AG04449 (cell line): ENCODE data around the gene OTUB2.

Experiments used
- CTCF ChIA-PET: fragments of 350-600 bp; formaldehyde crosslinking; extraction: SDS; loops from one replicate; lab custom pipeline; 2021; ENCODE audit warnings: antibody characterized with exemption; lab: Yijun Ruan, JAX
- POLR2A ChIA-PET: fragments of 400-600, 350-600 bp; formaldehyde crosslinking; extraction: SDS; loops from one replicate; lab custom pipeline; 2020; ENCODE audit warnings: antibody characterized with exemption, inconsistent platforms; lab: Yijun Ruan, JAX
- DNase-seq: peaks from one replicate; pipeline ENCODE4 v3.0.0-alpha.2; 2010; ENCODE audit warnings: low read depth, low spot score
- H3K4me3 ChIP-seq: 2 replicates; pipeline ENCODE4 v1.5.1; 2011; ENCODE audit warnings: low read depth, mild to moderate bottlenecking, control low read depth, low read length
- CTCF ChIP-seq: IDR thresholded peaks from one replicate; pipeline ENCODE4 v1.5.1; 2011; ENCODE audit warnings: mild to moderate bottlenecking, moderate library complexity, low read length, control low read depth, inconsistent platforms; ENCODE audit not compliant: insufficient read depth; ENCODE audit errors: missing control alignments

Gene OTUB2

GRCh38 chr14:94021001-94021400 lies 5.1 kb upstream of the OTUB2 start:
- DNase-seq = no peak
- POLR2A ChIA-PET = no interaction called here
- CTCF ChIA-PET = interaction anchor here (1.1 to 13.1 kb wide), 7 partner anchors 9 to 116 kb away, joined by 3 to 135 read pairs (median 5); no protein-coding TSS in a partner anchor
- H3K4me3 ChIP-seq = no peak overlapping the region
- no peak for TF ChIP-seq CTCF

GRCh38 chr14:94021416-94022157 lies 4.6 kb upstream of the OTUB2 start:
- no peak for DNase-seq
- ChIA-PET CTCF (interaction anchor here (0.8 to 13.1 kb wide), 9 partner anchors 10 to 115 kb away, joined by 3 to 135 read pairs (median 4); no protein-coding TSS in a partner anchor), POLR2A (no interaction called here)
- TF ChIP-seq CTCF = no peak
- H3K4me3 ChIP-seq = no peak overlapping the region

- TF ChIP-seq CTCF = no peak
- no peak overlapping the region for H3K4me3 ChIP-seq
- ChIA-PET CTCF (interaction anchor here (0.7 to 13.1 kb wide), 7 partner anchors 14 to 114 kb away, joined by 3 to 135 read pairs (median 3); no protein-coding TSS in a partner anchor), POLR2A (no interaction called here)
- no peak for DNase-seq
Observed at GRCh38 chr14:94022532-94023411, 3.4 kb upstream of the OTUB2 start.

- ChIA-PET POLR2A (interaction anchor here (0.6 kb wide), 1 partner anchor 9 kb away, joined by 3 read pairs; no protein-coding TSS in a partner anchor), CTCF (interaction anchor here (1.0 to 13.1 kb wide), 5 partner anchors 12 to 112 kb away, joined by 3 to 135 read pairs (median 13); no protein-coding TSS in a partner anchor)
- no peak for DNase-seq
- no peak for TF ChIP-seq CTCF
- H3K4me3 ChIP-seq = no peak overlapping the region
Observed at GRCh38 chr14:94024549-94024948, 1.6 kb upstream of the OTUB2 start.

- ChIA-PET CTCF (interaction anchor here (1.0 to 13.1 kb wide), 8 partner anchors 8 to 111 kb away, joined by 3 to 135 read pairs (median 4); no protein-coding TSS in a partner anchor), POLR2A (interaction anchor here (0.6 kb wide), 2 partner anchors 86 to 1063 kb away, joined by 3 read pairs; no protein-coding TSS in a partner anchor)
- H3K4me3 ChIP-seq = peak overlapping the region; percentile 13; the same call in 1 of the 2 replicates
- DNase-seq = no peak
- TF ChIP-seq CTCF = no peak
Observed at GRCh38 chr14:94025720-94026119, 420 bp upstream of the OTUB2 start.
